Mesendoderm (in vitro differentiated cells): ENCODE results near the gene AFAP1.

Experiments used
- DNase-seq: peaks from one replicate; pipeline ENCODE4 v3.0.0; 2013
- H2AK5ac ChIP-seq: 2 replicates; pipeline ENCODE4 v1.6.1; 2013; ENCODE audit warnings: low read length, inconsistent platforms
- H2BK120ac ChIP-seq: 2 replicates; pipeline ENCODE4 v1.6.1; 2013; ENCODE audit warnings: low read depth, mild to moderate bottlenecking, low read length, moderate library complexity, mixed read lengths
- H2BK15ac ChIP-seq: replicated peaks from 2 replicates; pipeline ENCODE4 v1.6.1; 2013; ENCODE audit warnings: low read depth, mild to moderate bottlenecking, moderate library complexity
- H2BK5ac ChIP-seq: 2 replicates; pipeline ENCODE4 v1.6.1; 2013; ENCODE audit warnings: low read length, inconsistent platforms
- H3K18ac ChIP-seq: 2 replicates; pipeline ENCODE4 v1.6.1; 2013; ENCODE audit warnings: mild to moderate bottlenecking, low read length, mixed read lengths
- H3K23ac ChIP-seq: one replicate; pipeline ENCODE4 v1.6.1; 2013; ENCODE audit warnings: low read length
- H3K27ac ChIP-seq: 2 replicates; pipeline ENCODE4 v1.5.1; 2013; ENCODE audit warnings: low read depth, mild to moderate bottlenecking, inconsistent platforms, low read length, moderate library complexity
- H3K27me3 ChIP-seq: 2 replicates; pipeline ENCODE4 v1.6.1; 2013; ENCODE audit warnings: low read length, control low read depth, mild to moderate bottlenecking, inconsistent platforms; ENCODE audit not compliant: insufficient read depth, poor library complexity
- H3K36me3 ChIP-seq: 2 replicates; pipeline ENCODE4 v1.6.1; 2013; ENCODE audit warnings: low read length, inconsistent platforms; ENCODE audit not compliant: control insufficient read depth, insufficient read depth
- H3K4ac ChIP-seq: one replicate; pipeline ENCODE4 v1.6.1; 2013; ENCODE audit warnings: low read depth, mild to moderate bottlenecking, low read length, moderate library complexity
- H3K4me1 ChIP-seq: 2 replicates; pipeline ENCODE4 v1.6.1; 2013; ENCODE audit warnings: low read depth, low read length, inconsistent platforms; ENCODE audit not compliant: control insufficient read depth
- H3K4me2 ChIP-seq: 2 replicates; pipeline ENCODE4 v1.6.1; 2013; ENCODE audit warnings: low read length
- H3K4me3 ChIP-seq: 2 replicates; pipeline ENCODE4 v1.5.1; 2013; ENCODE audit warnings: mild to moderate bottlenecking, low read length
- H3K56ac ChIP-seq: one replicate; pipeline ENCODE4 v1.6.1; 2013; ENCODE audit warnings: low read length
- H3K79me1 ChIP-seq: 2 replicates; pipeline ENCODE4 v1.6.1; 2013; ENCODE audit warnings: low read length, inconsistent platforms
- H3K79me2 ChIP-seq: 2 replicates; pipeline ENCODE4 v1.6.1; 2013; ENCODE audit warnings: mild to moderate bottlenecking, low read length; ENCODE audit not compliant: control insufficient read depth, insufficient read depth
- H3K9ac ChIP-seq: 2 replicates; pipeline ENCODE4 v1.6.1; 2013; ENCODE audit warnings: low read length, inconsistent platforms
- H4K5ac ChIP-seq: one replicate; pipeline ENCODE4 v1.6.1; 2013; ENCODE audit warnings: low read length
- H4K8ac ChIP-seq: one replicate; pipeline ENCODE4 v1.6.1; 2013; ENCODE audit warnings: low read depth, mild to moderate bottlenecking, control low read depth, low read length, moderate library complexity
- WGBS: extraction: QIAGEN DNeasy Blood & Tissue Kit; methylation state at CpG from one replicate; pipeline ENCODE4 v1.1.7; 2013; ENCODE audit warnings: low lambda C conversion rate, missing lambda C conversion rate; ENCODE audit not compliant: insufficient coverage; ENCODE audit errors: extremely low coverage; 5-methylcytosine and 5-hydroxymethylcytosine counted together

Gene AFAP1

DNA sequence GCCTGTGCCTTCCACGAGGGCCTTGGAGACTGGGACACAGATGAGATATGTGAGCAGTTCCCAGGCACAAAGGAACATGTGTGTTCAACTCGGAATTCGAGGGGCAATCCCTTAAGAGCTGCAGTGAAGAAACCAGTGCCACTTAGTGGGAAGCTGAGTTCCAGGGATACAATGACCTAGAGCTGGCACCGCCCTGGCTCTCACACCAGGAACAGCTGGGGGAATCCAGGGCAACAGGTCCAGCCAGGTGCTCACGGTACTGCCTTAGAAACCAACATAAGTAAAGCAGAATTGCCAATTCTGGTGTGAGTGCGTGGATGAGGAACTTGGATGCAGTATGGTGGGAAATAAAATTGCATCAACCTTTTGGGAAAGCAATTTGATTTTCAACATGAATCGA is 122.9 kb downstream of the AFAP1 start:
- H2AK5ac ChIP-seq: no peak overlapping the region
- H3K18ac ChIP-seq: no peak overlapping the region
- no peak overlapping the region for H4K8ac ChIP-seq
- H3K36me3 ChIP-seq: peaks cover 8% of the 10 kb centered on the region
- no peak overlapping the region for H2BK120ac ChIP-seq
- H3K9ac ChIP-seq: no peak overlapping the region
- no peak overlapping the region for H3K23ac ChIP-seq
- no peak for DNase-seq
- no peak overlapping the region for H3K4ac ChIP-seq
- no peak overlapping the region for H3K56ac ChIP-seq
- no peak overlapping the region for H3K4me3 ChIP-seq
- H2BK15ac ChIP-seq: no peak overlapping the region
- no peaks in the 10 kb centered on the region for H3K79me2 ChIP-seq
- no peaks in the 10 kb centered on the region for H3K79me1 ChIP-seq
- H2BK5ac ChIP-seq: no peak overlapping the region
- H3K27me3 ChIP-seq: no peaks in the 10 kb centered on the region
- H3K4me1 ChIP-seq: no peaks in the 10 kb centered on the region
- no peak overlapping the region for H3K27ac ChIP-seq
- WGBS: no CpG with 5 or more reads among the region's 7 CpGs
- H3K4me2 ChIP-seq: no peak overlapping the region
- no peak overlapping the region for H4K5ac ChIP-seq

GRCh38 chr4:7815981-7816380 is 123.7 kb downstream of the AFAP1 start:
- H3K4me2 ChIP-seq: no peak overlapping the region
- no peak overlapping the region for H2AK5ac ChIP-seq
- peaks cover 8% of the 10 kb centered on the region for H3K36me3 ChIP-seq
- H4K8ac ChIP-seq: no peak overlapping the region
- no peak overlapping the region for H3K4me3 ChIP-seq
- H4K5ac ChIP-seq: no peak overlapping the region
- no peak overlapping the region for H3K23ac ChIP-seq
- H3K27ac ChIP-seq: no peak overlapping the region
- H3K9ac ChIP-seq: no peak overlapping the region
- no peaks in the 10 kb centered on the region for H3K4me1 ChIP-seq
- H3K27me3 ChIP-seq: no peaks in the 10 kb centered on the region
- H3K79me1 ChIP-seq: no peaks in the 10 kb centered on the region
- no peak overlapping the region for H3K4ac ChIP-seq
- no peak overlapping the region for H2BK5ac ChIP-seq
- H2BK15ac ChIP-seq: no peak overlapping the region
- H3K79me2 ChIP-seq: no peaks in the 10 kb centered on the region
- WGBS: no CpG with 5 or more reads among the region's 1 CpG
- no peak overlapping the region for H3K56ac ChIP-seq
- no peak overlapping the region for H3K18ac ChIP-seq
- no peak for DNase-seq
- H2BK120ac ChIP-seq: no peak overlapping the region

GRCh38 chr4:7815562-7815961 is 124.1 kb downstream of the AFAP1 start:
- WGBS: no CpG with 5 or more reads among the region's 6 CpGs

DNA sequence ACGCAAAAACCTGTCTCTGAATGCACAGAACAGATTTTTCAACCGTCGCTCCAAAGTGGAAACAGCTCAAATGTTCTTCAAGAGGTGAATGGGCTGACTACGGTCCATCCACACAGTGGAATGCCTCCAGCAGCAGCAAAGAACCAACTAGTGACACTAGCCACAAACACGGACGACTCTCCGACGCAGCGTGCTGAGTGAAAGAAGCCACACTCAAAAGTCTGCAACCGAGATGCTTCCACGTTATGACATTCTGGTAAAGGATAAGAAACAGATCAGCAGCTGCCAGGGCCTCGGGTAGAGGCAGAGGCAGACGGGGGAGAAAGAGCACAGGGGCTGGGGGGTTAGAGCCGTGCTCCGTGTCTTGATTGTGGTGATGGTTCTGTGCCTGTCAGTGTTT is 125.2 kb downstream of the AFAP1 start:
- H3K79me1 ChIP-seq: no peaks in the 10 kb centered on the region
- no peak overlapping the region for H2BK120ac ChIP-seq
- H3K23ac ChIP-seq: no peak overlapping the region
- H3K27me3 ChIP-seq: no peaks in the 10 kb centered on the region
- no CpG with 5 or more reads among the region's 15 CpGs for WGBS
- H4K8ac ChIP-seq: no peak overlapping the region
- H2BK5ac ChIP-seq: no peak overlapping the region
- no peak overlapping the region for H3K18ac ChIP-seq
- no peaks in the 10 kb centered on the region for H3K79me2 ChIP-seq
- H3K4me1 ChIP-seq: no peaks in the 10 kb centered on the region
- H3K4ac ChIP-seq: no peak overlapping the region
- H4K5ac ChIP-seq: no peak overlapping the region
- DNase-seq: no peak
- H2BK15ac ChIP-seq: no peak overlapping the region
- no peak overlapping the region for H3K56ac ChIP-seq
- H3K4me2 ChIP-seq: no peak overlapping the region
- H3K36me3 ChIP-seq: peaks cover 8% of the 10 kb centered on the region
- no peak overlapping the region for H2AK5ac ChIP-seq
- H3K4me3 ChIP-seq: no peak overlapping the region
- no peak overlapping the region for H3K9ac ChIP-seq
- no peak overlapping the region for H3K27ac ChIP-seq

More at GRCh38 chr4:7815562-7815961, 124.1 kb downstream of the AFAP1 start:
- Histone ChIP-seq H3K4me2 (no peak overlapping the region), H3K9ac (no peak overlapping the region), H3K18ac (no peak overlapping the region), H3K36me3 (peaks cover 8% of the 10 kb centered on the region), H2BK5ac (no peak overlapping the region), H3K79me1 (no peaks in the 10 kb centered on the region), H3K4ac (no peak overlapping the region), H3K56ac (no peak overlapping the region), H4K8ac (no peak overlapping the region), H2BK15ac (no peak overlapping the region), H2BK120ac (no peak overlapping the region), H2AK5ac (no peak overlapping the region), H3K4me1 (no peaks in the 10 kb centered on the region), H3K79me2 (no peaks in the 10 kb centered on the region), H3K27ac (no peak overlapping the region), H4K5ac (no peak overlapping the region), H3K4me3 (no peak overlapping the region), H3K27me3 (no peaks in the 10 kb centered on the region), H3K23ac (no peak overlapping the region)
- no peak for DNase-seq

DNA sequence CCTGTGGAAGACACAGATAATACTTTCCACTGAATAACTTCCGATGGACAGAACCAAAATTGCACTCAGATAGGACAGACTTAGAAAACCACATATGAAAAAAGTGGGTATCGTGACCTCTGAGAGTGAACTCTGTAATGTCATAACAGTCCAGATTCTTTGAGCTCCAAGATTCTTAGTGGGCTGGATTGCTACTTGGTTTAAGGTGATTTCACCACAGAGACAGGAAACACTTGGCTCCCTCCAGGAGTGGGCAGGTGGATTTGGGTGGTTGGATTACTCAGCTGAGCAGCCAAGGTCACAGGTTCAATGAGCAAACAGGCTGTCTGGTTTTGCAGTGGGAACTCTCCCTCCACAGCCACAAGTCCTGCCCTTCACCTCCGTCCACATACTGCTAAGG is 126.0 kb downstream of the AFAP1 start:
- DNase-seq: no peak
- no peak overlapping the region for H2BK120ac ChIP-seq
- H4K5ac ChIP-seq: no peak overlapping the region
- no peak overlapping the region for H3K27ac ChIP-seq
- no peaks in the 10 kb centered on the region for H3K79me1 ChIP-seq
- no peak overlapping the region for H3K4me2 ChIP-seq
- no peaks in the 10 kb centered on the region for H3K79me2 ChIP-seq
- H3K18ac ChIP-seq: no peak overlapping the region
- H3K36me3 ChIP-seq: peaks cover 8% of the 10 kb centered on the region
- H4K8ac ChIP-seq: no peak overlapping the region
- no peaks in the 10 kb centered on the region for H3K27me3 ChIP-seq
- H2BK5ac ChIP-seq: no peak overlapping the region
- no peak overlapping the region for H3K4ac ChIP-seq
- no peak overlapping the region for H3K23ac ChIP-seq
- no peak overlapping the region for H2BK15ac ChIP-seq
- H3K9ac ChIP-seq: no peak overlapping the region
- no peaks in the 10 kb centered on the region for H3K4me1 ChIP-seq
- no CpG with 5 or more reads among the region's 3 CpGs for WGBS
- no peak overlapping the region for H3K4me3 ChIP-seq
- H3K56ac ChIP-seq: no peak overlapping the region
- H2AK5ac ChIP-seq: no peak overlapping the region

DNA sequence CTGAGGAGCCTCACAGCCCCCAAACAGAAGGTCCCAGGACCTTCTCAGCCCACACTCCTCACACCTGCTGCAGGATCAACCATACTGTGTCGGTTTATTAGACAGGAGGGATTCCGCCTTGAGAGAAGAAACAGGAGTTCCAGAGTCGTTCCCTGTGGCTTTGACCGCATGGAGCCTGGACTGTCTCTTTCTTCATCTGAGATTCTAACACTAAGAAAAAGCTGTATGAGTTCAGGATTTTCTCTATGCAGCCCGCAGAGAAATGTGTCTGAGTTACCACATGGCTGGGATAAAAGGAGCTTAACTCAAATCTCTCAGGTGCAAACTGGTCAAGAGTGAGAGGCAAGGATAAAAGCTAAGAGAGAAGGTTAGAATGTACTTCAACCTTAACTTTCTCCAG is 126.7 kb downstream of the AFAP1 start:
- peaks cover 5% of the 10 kb centered on the region for H3K36me3 ChIP-seq
- no peaks in the 10 kb centered on the region for H3K27me3 ChIP-seq
- no peaks in the 10 kb centered on the region for H3K79me2 ChIP-seq
- H3K9ac ChIP-seq: no peak overlapping the region
- H3K4me1 ChIP-seq: no peaks in the 10 kb centered on the region
- H3K4me3 ChIP-seq: no peak overlapping the region
- no peak overlapping the region for H4K8ac ChIP-seq
- H2BK120ac ChIP-seq: no peak overlapping the region
- H2AK5ac ChIP-seq: no peak overlapping the region
- no peaks in the 10 kb centered on the region for H3K79me1 ChIP-seq
- no peak overlapping the region for H3K27ac ChIP-seq
- H3K23ac ChIP-seq: no peak overlapping the region
- no peak overlapping the region for H2BK15ac ChIP-seq
- no CpG with 5 or more reads among the region's 5 CpGs for WGBS
- H3K18ac ChIP-seq: no peak overlapping the region
- no peak overlapping the region for H3K56ac ChIP-seq
- no peak for DNase-seq
- no peak overlapping the region for H4K5ac ChIP-seq
- no peak overlapping the region for H3K4ac ChIP-seq
- H3K4me2 ChIP-seq: no peak overlapping the region
- H2BK5ac ChIP-seq: no peak overlapping the region
